Upper lobe of right lung (tissue), 1 donor: ENCODE data around the gene RALGAPB. TPM values are rescaled to one million over a fixed set of nuclear protein-coding genes. Genes with fewer than 3 reads are reported as not detected.

ENCODE experiments used
- ATAC-seq: fragments of 200-7000 bp; cut with Tn5 transposase; one replicate; pipeline ENCODE4 v1.9.1; 2020; ENCODE audit warnings: mild to moderate bottlenecking, moderate library complexity
- DNase-seq: peaks from one replicate; pipeline ENCODE4 v3.0.0-alpha.2; 2020
- H3K27ac ChIP-seq: fragments of 200-600 bp; one replicate; pipeline ENCODE4 v1.8.0; 2022
- H3K27me3 ChIP-seq: fragments of 200-600 bp; one replicate; pipeline ENCODE4 v1.8.0; 2022; ENCODE audit warnings: mild to moderate bottlenecking
- H3K36me3 ChIP-seq: fragments of 200-600 bp; one replicate; pipeline ENCODE4 v1.8.0; 2022
- H3K4me1 ChIP-seq: fragments of 200-600 bp; one replicate; pipeline ENCODE4 v1.8.0; 2022
- H3K4me3 ChIP-seq: fragments of 200-600 bp; one replicate; pipeline ENCODE4 v1.8.0; 2022; ENCODE audit warnings: mild to moderate bottlenecking
- H3K9me3 ChIP-seq: fragments of 200-600 bp; one replicate; pipeline ENCODE4 v1.8.0; 2022
- CTCF ChIP-seq: fragments of 200-600 bp; IDR thresholded peaks from one replicate; pipeline ENCODE4 v1.8.0; 2022; ENCODE audit warnings: antibody characterized with exemption
- intact Hi-C: fragments of 100-400 bp; cut with DNase I; formaldehyde crosslinking; loops from one replicate; pipeline ENCODE4 v1.11.0; 2022
- total RNA-seq: library from RNA; stranded (reverse); fragmentation: NEBNext Ultra II Directional; extraction: Animal tissue kit (Norgen Biotek cat#: 25700); gene quantifications from one replicate; pipeline ENCODE4 v1.2.1, GENCODE V29; 2021
- donor health status: DM: no; HTN: yes; CAD: no; lungs with severe emphysema.

The RALGAPB gene
- total RNA-seq, 1 donor from 2014 or later: 35.4 TPM

DNA sequence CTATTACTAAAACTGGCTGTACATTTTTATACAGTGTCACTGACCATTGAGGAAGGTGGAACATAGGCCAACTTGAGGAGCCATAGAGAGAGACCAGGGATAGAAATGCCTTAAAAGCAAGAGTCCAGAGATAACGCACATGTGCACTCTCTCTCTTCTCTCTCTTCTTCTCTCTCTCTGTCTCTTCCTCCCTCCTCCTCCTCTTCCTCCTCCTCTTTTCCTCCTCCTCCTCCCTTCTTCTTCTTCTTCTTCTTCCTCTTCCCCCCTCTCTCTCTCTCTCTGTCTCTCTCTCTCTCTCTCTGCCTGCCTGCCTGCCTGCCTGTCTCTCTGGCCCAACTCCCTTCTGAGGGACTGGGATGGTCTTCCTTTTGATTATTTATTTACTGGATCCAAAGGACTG lies 92.0 kb downstream of the RALGAPB start:
- no peak for DNase-seq
- no peaks in the 10 kb centered on the region for H3K27me3 ChIP-seq
- TF ChIP-seq CTCF: no peak
- no peak overlapping the region for H3K27ac ChIP-seq
- no peaks in the 10 kb centered on the region for H3K4me1 ChIP-seq
- H3K36me3 ChIP-seq: peaks cover 79% of the 10 kb centered on the region
- intact Hi-C loops: no loop called here
- H3K4me3 ChIP-seq: no peak overlapping the region
- no peaks in the 10 kb centered on the region for H3K9me3 ChIP-seq
- ATAC-seq: no peak

DNA sequence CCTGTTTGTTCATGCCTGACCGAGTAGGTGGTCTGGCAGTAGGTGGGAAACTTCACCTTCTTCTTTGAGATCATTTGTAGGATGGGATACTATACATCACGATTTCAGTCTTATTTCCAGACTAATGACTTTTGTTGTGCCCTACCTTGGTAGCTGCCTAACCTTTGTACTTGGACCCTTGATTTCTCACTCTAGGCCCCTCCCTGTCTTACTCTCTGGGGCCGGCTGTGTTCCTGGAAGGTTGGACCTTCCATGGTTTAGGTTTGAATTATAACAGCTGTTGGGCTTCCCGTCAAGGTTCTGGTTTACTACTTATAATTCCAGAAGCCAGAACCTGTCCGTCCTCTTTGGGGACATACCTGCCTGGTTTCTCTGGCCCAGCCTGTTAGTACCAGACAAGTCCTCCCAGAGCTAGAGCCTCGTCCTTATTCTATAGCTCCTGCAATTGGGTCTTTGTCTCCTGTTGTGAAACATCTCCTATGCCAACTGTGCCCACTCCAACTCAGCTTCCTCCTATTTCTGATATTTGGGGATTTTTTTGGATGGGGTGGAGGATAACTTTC lies 93.5 kb downstream of the RALGAPB start:
- Histone ChIP-seq H3K4me3 (no peak overlapping the region), H3K27ac (no peak overlapping the region), H3K9me3 (no peaks in the 10 kb centered on the region), H3K27me3 (no peaks in the 10 kb centered on the region), H3K4me1 (no peaks in the 10 kb centered on the region), H3K36me3 (peaks cover 83% of the 10 kb centered on the region)
- DNase-seq: no peak
- intact Hi-C loops: no loop called here
- no peak for TF ChIP-seq CTCF
- no peak for ATAC-seq

DNA sequence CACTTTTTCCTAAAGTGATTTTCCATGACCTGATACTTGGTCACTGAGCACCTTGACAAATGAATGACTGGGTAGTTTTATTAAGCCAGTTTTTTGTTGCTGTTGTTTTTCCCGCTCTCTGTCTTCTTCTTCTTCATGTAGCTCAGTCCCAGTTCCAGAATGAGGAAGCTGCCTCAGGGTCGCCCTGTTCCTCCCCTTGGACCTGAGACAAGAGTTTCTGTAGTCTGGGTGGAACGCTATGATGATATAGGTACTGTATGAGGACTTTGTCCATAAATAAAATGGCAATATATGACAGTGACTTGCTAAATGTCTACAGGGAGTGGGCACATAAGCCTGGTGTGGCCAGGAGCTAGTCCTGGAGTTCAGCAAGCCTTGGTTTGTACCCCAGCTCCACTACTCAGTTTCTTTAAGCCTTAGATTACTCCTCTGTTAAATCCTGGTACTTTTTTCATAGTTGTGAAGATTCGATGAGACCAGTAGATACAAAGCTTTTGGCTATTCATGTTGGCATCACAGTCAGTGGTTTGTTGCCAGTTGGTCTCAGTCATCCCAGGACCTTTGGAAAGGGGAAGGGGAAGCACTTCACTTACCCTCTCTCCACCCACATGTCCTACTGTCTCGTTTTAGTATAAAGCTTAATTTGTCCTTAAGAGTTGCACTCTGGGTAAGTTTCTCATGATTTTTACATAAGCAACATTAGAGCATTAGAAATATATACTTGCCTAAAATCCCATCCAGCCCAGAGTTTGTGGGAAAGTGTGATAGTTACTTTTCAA lies 97.3 kb downstream of the RALGAPB start:
- no peaks in the 10 kb centered on the region for H3K9me3 ChIP-seq
- H3K36me3 ChIP-seq: peaks cover 88% of the 10 kb centered on the region
- peak; percentile 70 for ATAC-seq
- no peak for DNase-seq
- H3K27ac ChIP-seq: no peak overlapping the region
- no peaks in the 10 kb centered on the region for H3K27me3 ChIP-seq
- no peak for TF ChIP-seq CTCF
- intact Hi-C loops: no loop called here
- H3K4me3 ChIP-seq: no peak overlapping the region
- no peaks in the 10 kb centered on the region for H3K4me1 ChIP-seq

- Histone ChIP-seq H3K27me3 (no peaks in the 10 kb centered on the region), H3K27ac (no peak overlapping the region), H3K4me3 (no peak overlapping the region), H3K9me3 (no peaks in the 10 kb centered on the region), H3K36me3 (peaks cover 78% of the 10 kb centered on the region), H3K4me1 (no peaks in the 10 kb centered on the region)
- DNase-seq (no peak), ATAC-seq (peak; percentile 46)
- intact Hi-C loops: no loop called here
- TF ChIP-seq CTCF: no peak
Measured at GRCh38 chr20:38573413-38573812, 100.8 kb downstream of the RALGAPB start.

GRCh38 chr20:38579219-38579910 lies 106.7 kb downstream of the RALGAPB start:
- intact Hi-C loops: no loop called here
- Histone ChIP-seq H3K27ac (no peak overlapping the region), H3K9me3 (no peaks in the 10 kb centered on the region), H3K36me3 (peaks cover 29% of the 10 kb centered on the region), H3K27me3 (no peaks in the 10 kb centered on the region), H3K4me3 (no peak overlapping the region), H3K4me1 (no peaks in the 10 kb centered on the region)
- TF ChIP-seq CTCF: no peak
- ATAC-seq (peak; percentile 46), DNase-seq (no peak)
